ENCODE results near the gene C16orf87.
"Not testable (repeated sequence)": the region's sequence is repeated elsewhere in the genome, so short reads cannot be mapped to it uniquely, and the experiment has no call there.

C16orf87 gene

GRCh38 chr16:46785076-46785845, 45.7 kb downstream of the C16orf87 start:
- TF ChIP-seq Cebpa-rat (IDR thresholded peaks at IDR 0.05), result no peak
- H3K4me2 ChIP-seq, result peak overlapping the region; percentile 18 to 58 (median 30); a peak in 19 of 22 replicates
- no peaks in the 10 kb centered on the region for H3K36me3 ChIP-seq
- H3K27me3 ChIP-seq, result no peaks in the 10 kb centered on the region
- no peak overlapping the region for H3K27ac ChIP-seq
- H3K4me3 ChIP-seq, result no peak overlapping the region
- H3K4me1 ChIP-seq, result peaks cover 29 to 53% (median 41%) of the 10 kb centered on the region in 10 experiments
- H4K20me1 ChIP-seq, result no peaks in the 10 kb centered on the region
- H3K9ac ChIP-seq, result no peak overlapping the region
- peaks cover 13 to 37% (median 22%) of the 10 kb centered on the region in 11 experiments for H3K9me3 ChIP-seq (replicated peaks in 1 of 11)

GRCh38 chr16:46784569-46784968, 46.4 kb downstream of the C16orf87 start:
- not testable (repeated sequence) for H4K20me1 ChIP-seq, H3K27ac ChIP-seq, H3K9ac ChIP-seq, H3K4me3 ChIP-seq, H3K36me3 ChIP-seq, H3K27me3 ChIP-seq
- Histone ChIP-seq H3K4me1 (peaks cover 26 to 48% (median 38%) of the 10 kb centered on the region in 10 experiments), H3K9me3 (replicated peaks in 1 of 11) (peaks cover 20 to 42% (median 29%) of the 10 kb centered on the region in 11 experiments), H3K4me2 (peak overlapping the region; percentile 20 to 58 (median 30); a peak in 18 of 22 replicates)

- H3K4me3 ChIP-seq, result no peak overlapping the region
- H3K9ac ChIP-seq, result no peak overlapping the region
- H3K36me3 ChIP-seq, result peaks cover 0 to 8% (median 0%) of the 10 kb centered on the region in 11 experiments; a peak in 5 of 22 replicates
- no peaks in the 10 kb centered on the region for H4K20me1 ChIP-seq
- H3K4me1 ChIP-seq, result peaks cover 26 to 41% (median 35%) of the 10 kb centered on the region in 10 experiments
- peak overlapping the region in 6 of 11 experiments; percentile 20 to 58 (median 48); a peak in 5 of 22 replicates for H3K4me2 ChIP-seq
- H3K27me3 ChIP-seq, result no peaks in the 10 kb centered on the region
- H3K27ac ChIP-seq, result no peak overlapping the region
- peaks cover 28 to 50% (median 37%) of the 10 kb centered on the region in 11 experiments for H3K9me3 ChIP-seq (replicated peaks in 1 of 11)
- TF ChIP-seq Cebpa-rat (IDR thresholded peaks at IDR 0.05), result no peak
Observed at GRCh38 chr16:46783800-46784199, 47.2 kb downstream of the C16orf87 start.

- no peak overlapping the region for H3K4me2 ChIP-seq
- TF ChIP-seq Cebpa-rat (IDR thresholded peaks at IDR 0.05), result no peak
- H3K4me1 ChIP-seq, result peaks cover 17 to 29% (median 24%) of the 10 kb centered on the region in 10 experiments
- H3K27ac ChIP-seq, result no peak overlapping the region
- H3K9ac ChIP-seq, result no peak overlapping the region
- H3K36me3 ChIP-seq, result peaks cover 0 to 22% (median 9%) of the 10 kb centered on the region in 11 experiments; a peak in 9 of 22 replicates
- peaks cover 43 to 63% (median 51%) of the 10 kb centered on the region in 11 experiments for H3K9me3 ChIP-seq (replicated peaks in 1 of 11)
- H3K4me3 ChIP-seq, result no peak overlapping the region
- H4K20me1 ChIP-seq, result no peaks in the 10 kb centered on the region
- no peaks in the 10 kb centered on the region for H3K27me3 ChIP-seq
Observed at GRCh38 chr16:46782320-46782719, 48.7 kb downstream of the C16orf87 start.

- Histone ChIP-seq H3K4me2 (no peak overlapping the region), H3K36me3 (peaks cover 0 to 22% (median 9%) of the 10 kb centered on the region in 11 experiments; a peak in 9 of 22 replicates), H3K9ac (no peak overlapping the region), H3K9me3 (replicated peaks in 1 of 11) (peaks cover 38 to 88% (median 73%) of the 10 kb centered on the region in 11 experiments), H3K27me3 (no peaks in the 10 kb centered on the region), H3K4me3 (peak overlapping the region in 4 of 10 experiments; percentile 6 to 36 (median 10); a peak in 1 of 20 replicates), H4K20me1 (no peaks in the 10 kb centered on the region), H3K4me1 (peaks cover 17 to 35% (median 22%) of the 10 kb centered on the region in 10 experiments), H3K27ac (no peak overlapping the region)
- TF ChIP-seq Cebpa-rat (IDR thresholded peaks at IDR 0.05), result no peak
Observed at GRCh38 chr16:46777804-46778203, 53.2 kb downstream of the C16orf87 start.

- Histone ChIP-seq H3K9me3 (replicated peaks in 1 of 11) (peaks cover 33 to 77% (median 66%) of the 10 kb centered on the region in 11 experiments), H3K36me3 (peaks cover 0 to 22% (median 9%) of the 10 kb centered on the region in 11 experiments; a peak in 9 of 22 replicates), H3K4me2 (peak overlapping the region; percentile 2 to 58 (median 46); a peak in 17 of 22 replicates), H3K27ac (no peak overlapping the region), H3K4me3 (peak overlapping the region in 1 of 10 experiments; percentile 5; a peak in 1 of 20 replicates), H3K4me1 (peaks cover 17 to 59% (median 22%) of the 10 kb centered on the region in 10 experiments), H3K27me3 (no peaks in the 10 kb centered on the region), H4K20me1 (no peaks in the 10 kb centered on the region), H3K9ac (no peak overlapping the region)
- no peak for TF ChIP-seq Cebpa-rat (IDR thresholded peaks at IDR 0.05)
Observed at GRCh38 chr16:46775214-46775613, 55.8 kb downstream of the C16orf87 start.

GRCh38 chr16:46774743-46775177, 56.2 kb downstream of the C16orf87 start:
- Histone ChIP-seq H3K4me1 (peaks cover 17 to 63% (median 22%) of the 10 kb centered on the region in 10 experiments), H3K27ac (no peak overlapping the region), H4K20me1 (no peaks in the 10 kb centered on the region), H3K36me3 (peaks cover 0 to 22% (median 9%) of the 10 kb centered on the region in 11 experiments; a peak in 9 of 22 replicates), H3K4me3 (peak overlapping the region in 1 of 10 experiments; percentile 5; a peak in 1 of 20 replicates), H3K27me3 (no peaks in the 10 kb centered on the region), H3K9ac (no peak overlapping the region), H3K4me2 (peak overlapping the region; percentile 2 to 58 (median 46); a peak in 21 of 22 replicates), H3K9me3 (replicated peaks in 1 of 11) (peaks cover 29 to 73% (median 61%) of the 10 kb centered on the region in 11 experiments)
- no peak for TF ChIP-seq Cebpa-rat (IDR thresholded peaks at IDR 0.05)

GRCh38 chr16:46772463-46772862, 58.5 kb downstream of the C16orf87 start:
- Histone ChIP-seq H3K4me1 (peaks cover 17 to 68% (median 22%) of the 10 kb centered on the region in 10 experiments), H3K4me2 (peak overlapping the region in 4 of 11 experiments; percentile 7 to 58 (median 10); a peak in 4 of 22 replicates), H3K9me3 (replicated peaks in 1 of 11) (peaks cover 6 to 50% (median 38%) of the 10 kb centered on the region in 11 experiments; a peak in 21 of 22 replicates), H4K20me1 (no peaks in the 10 kb centered on the region), H3K27me3 (no peaks in the 10 kb centered on the region), H3K27ac (no peak overlapping the region), H3K9ac (no peak overlapping the region), H3K36me3 (peaks cover 0 to under 1% (median 0%) of the 10 kb centered on the region in 11 experiments; a peak in 2 of 22 replicates), H3K4me3 (no peak overlapping the region)
- TF ChIP-seq Cebpa-rat (IDR thresholded peaks at IDR 0.05), result no peak

GRCh38 chr16:46768809-46769208, 62.2 kb downstream of the C16orf87 start:
- Histone ChIP-seq H3K9me3 (replicated peaks in 1 of 11) (peaks cover 0 to 13% (median 5%) of the 10 kb centered on the region in 11 experiments; a peak in 14 of 22 replicates), H3K27me3 (no peaks in the 10 kb centered on the region), H3K9ac (no peak overlapping the region), H3K36me3 (no peaks in the 10 kb centered on the region), H3K4me1 (peaks cover 10 to 71% (median 20%) of the 10 kb centered on the region in 10 experiments), H3K27ac (no peak overlapping the region), H3K4me2 (no peak overlapping the region), H3K4me3 (no peak overlapping the region), H4K20me1 (no peaks in the 10 kb centered on the region)
- no peak for TF ChIP-seq Cebpa-rat (IDR thresholded peaks at IDR 0.05)
